Skeletal muscle satellite cell (primary cell): ENCODE measurements around the gene CASQ1.

Experiments
- H3K27me3 ChIP-seq: 2 replicates; pipeline ENCODE4 v1.7.0; 2013; ENCODE audit warnings: low read length; ENCODE audit not compliant: control insufficient read depth, insufficient read depth
- H3K36me3 ChIP-seq: 2 replicates; pipeline ENCODE4 v1.7.0; 2013; ENCODE audit warnings: mild to moderate bottlenecking, control low read depth, low read length; ENCODE audit not compliant: insufficient read depth
- H3K4me1 ChIP-seq: 2 replicates; pipeline ENCODE4 v1.7.0; 2013; ENCODE audit warnings: low read length; ENCODE audit not compliant: control insufficient read depth, insufficient read depth
- H3K4me2 ChIP-seq: 2 replicates; pipeline ENCODE4 v1.7.0; 2013; ENCODE audit warnings: mild to moderate bottlenecking, low read length
- H3K4me3 ChIP-seq: 2 replicates; pipeline ENCODE4 v1.7.0; 2013; ENCODE audit warnings: low read length
- H3K9ac ChIP-seq: 2 replicates; pipeline ENCODE4 v1.7.0; 2013; ENCODE audit warnings: mild to moderate bottlenecking, low read depth, low read length, moderate library complexity
- H3K9me3 ChIP-seq: replicated peaks from 2 replicates; pipeline ENCODE4 v1.7.0; 2013; ENCODE audit warnings: mild to moderate bottlenecking, control low read depth, low read length

Gene CASQ1

GRCh38 chr1:160219062-160219929 lies 28.9 kb downstream of the CASQ1 start:
- H3K9ac ChIP-seq, result no peak overlapping the region
- no peak overlapping the region for H3K4me3 ChIP-seq

GRCh38 chr1:160220301-160220700 lies 29.9 kb downstream of the CASQ1 start:
- H3K4me2 ChIP-seq, result no peak overlapping the region
- no peaks in the 10 kb centered on the region for H3K27me3 ChIP-seq
- peaks cover 10% of the 10 kb centered on the region for H3K4me1 ChIP-seq
- no peak overlapping the region for H3K9ac ChIP-seq
- no peaks in the 10 kb centered on the region for H3K9me3 ChIP-seq
- peaks cover 77% of the 10 kb centered on the region for H3K36me3 ChIP-seq
- H3K4me3 ChIP-seq, result no peak overlapping the region

More at GRCh38 chr1:160219062-160219929, 28.9 kb downstream of the CASQ1 start:
- Histone ChIP-seq H3K4me1 (peaks cover 10% of the 10 kb centered on the region), H3K36me3 (peaks cover 77% of the 10 kb centered on the region), H3K4me2 (no peak overlapping the region), H3K9me3 (no peaks in the 10 kb centered on the region), H3K27me3 (no peaks in the 10 kb centered on the region)

- peaks cover 77% of the 10 kb centered on the region for H3K36me3 ChIP-seq
- no peak overlapping the region for H3K9ac ChIP-seq
- no peak overlapping the region for H3K4me3 ChIP-seq
- no peaks in the 10 kb centered on the region for H3K27me3 ChIP-seq
- H3K4me1 ChIP-seq, result peaks cover 10% of the 10 kb centered on the region
- no peak overlapping the region for H3K4me2 ChIP-seq
- H3K9me3 ChIP-seq, result no peaks in the 10 kb centered on the region
These were observed 30.7 kb downstream of the CASQ1 start for GRCh38 chr1:160221089-160221488.

GRCh38 chr1:160222546-160222945 lies 32.2 kb downstream of the CASQ1 start:
- H3K4me1 ChIP-seq, result peaks cover 5% of the 10 kb centered on the region
- no peaks in the 10 kb centered on the region for H3K27me3 ChIP-seq
- H3K36me3 ChIP-seq, result peaks cover 84% of the 10 kb centered on the region
- no peak overlapping the region for H3K4me2 ChIP-seq
- no peaks in the 10 kb centered on the region for H3K9me3 ChIP-seq
- H3K4me3 ChIP-seq, result no peak overlapping the region
- no peak overlapping the region for H3K9ac ChIP-seq

GRCh38 chr1:160224606-160225005 lies 34.2 kb downstream of the CASQ1 start:
- no peaks in the 10 kb centered on the region for H3K27me3 ChIP-seq
- no peak overlapping the region for H3K4me3 ChIP-seq
- no peak overlapping the region for H3K4me2 ChIP-seq
- no peaks in the 10 kb centered on the region for H3K9me3 ChIP-seq
- H3K9ac ChIP-seq, result no peak overlapping the region
- peaks cover 84% of the 10 kb centered on the region for H3K36me3 ChIP-seq
- H3K4me1 ChIP-seq, result no peaks in the 10 kb centered on the region

- H3K9ac ChIP-seq, result no peak overlapping the region
- H3K27me3 ChIP-seq, result no peaks in the 10 kb centered on the region
- H3K4me2 ChIP-seq, result no peak overlapping the region
- no peaks in the 10 kb centered on the region for H3K4me1 ChIP-seq
- no peak overlapping the region for H3K4me3 ChIP-seq
- no peaks in the 10 kb centered on the region for H3K9me3 ChIP-seq
- H3K36me3 ChIP-seq, result peaks cover 89% of the 10 kb centered on the region
These were observed 35.0 kb downstream of the CASQ1 start for GRCh38 chr1:160225345-160225744.

GRCh38 chr1:160226623-160227022 lies 36.2 kb downstream of the CASQ1 start:
- H3K36me3 ChIP-seq, result peaks cover 90% of the 10 kb centered on the region

GRCh38 chr1:160227034-160227433 lies 36.7 kb downstream of the CASQ1 start:
- Histone ChIP-seq H3K9ac (no peak overlapping the region), H3K9me3 (no peaks in the 10 kb centered on the region), H3K27me3 (no peaks in the 10 kb centered on the region), H3K4me1 (no peaks in the 10 kb centered on the region), H3K4me2 (no peak overlapping the region), H3K4me3 (no peak overlapping the region), H3K36me3 (peaks cover 86% of the 10 kb centered on the region)

More at GRCh38 chr1:160226623-160227022, 36.2 kb downstream of the CASQ1 start:
- Histone ChIP-seq H3K4me1 (no peaks in the 10 kb centered on the region), H3K4me2 (no peak overlapping the region), H3K9me3 (no peaks in the 10 kb centered on the region), H3K9ac (no peak overlapping the region), H3K27me3 (no peaks in the 10 kb centered on the region), H3K4me3 (no peak overlapping the region)

GRCh38 chr1:160227561-160227960 lies 37.2 kb downstream of the CASQ1 start:
- peaks cover 82% of the 10 kb centered on the region for H3K36me3 ChIP-seq
- no peak overlapping the region for H3K9ac ChIP-seq
- H3K4me1 ChIP-seq, result no peaks in the 10 kb centered on the region
- no peaks in the 10 kb centered on the region for H3K27me3 ChIP-seq
- no peak overlapping the region for H3K4me3 ChIP-seq
- H3K4me2 ChIP-seq, result no peak overlapping the region
- no peaks in the 10 kb centered on the region for H3K9me3 ChIP-seq

GRCh38 chr1:160228431-160228830 lies 38.1 kb downstream of the CASQ1 start:
- Histone ChIP-seq H3K4me1 (no peaks in the 10 kb centered on the region), H3K4me2 (no peak overlapping the region), H3K27me3 (no peaks in the 10 kb centered on the region), H3K9ac (no peak overlapping the region), H3K9me3 (no peaks in the 10 kb centered on the region), H3K36me3 (peaks cover 79% of the 10 kb centered on the region), H3K4me3 (no peak overlapping the region)

GRCh38 chr1:160232911-160233310 lies 42.5 kb downstream of the CASQ1 start:
- Histone ChIP-seq H3K4me2 (no peak overlapping the region), H3K9ac (no peak overlapping the region), H3K4me1 (no peaks in the 10 kb centered on the region), H3K4me3 (no peak overlapping the region), H3K36me3 (peaks cover 69% of the 10 kb centered on the region), H3K27me3 (no peaks in the 10 kb centered on the region), H3K9me3 (no peaks in the 10 kb centered on the region)

- H3K36me3 ChIP-seq, result peaks cover 68% of the 10 kb centered on the region
- H3K4me3 ChIP-seq, result no peak overlapping the region
- H3K4me1 ChIP-seq, result no peaks in the 10 kb centered on the region
- no peaks in the 10 kb centered on the region for H3K9me3 ChIP-seq
- H3K4me2 ChIP-seq, result no peak overlapping the region
- H3K9ac ChIP-seq, result no peak overlapping the region
- no peaks in the 10 kb centered on the region for H3K27me3 ChIP-seq
These were observed 46.4 kb downstream of the CASQ1 start for GRCh38 chr1:160236806-160237205.
